Measurements from ENCODE around the gene METTL9.
"Not testable (repeated sequence)": the region's sequence is repeated elsewhere in the genome, so short reads cannot be mapped to it uniquely, and the experiment has no call there.

- TF ChIP-seq CTCF, POLR2A (IDR thresholded peaks at IDR 0.05): not testable (repeated sequence)
Measured at GRCh38 chr16:21567496-21567895, 31.9 kb upstream of the METTL9 start.

Data from right lobe of liver (tissue), 4 donors.